Stomach (tissue), 4 donors: ENCODE measurements around the gene ADAMTS16.

Experiments
- POLR2AphosphoS5 ChIP-seq, 3 donors: sonication (generic); formaldehyde crosslinking; IDR thresholded peaks; one replicate each; pipeline ENCODE4 v1.6.1; 2016; ENCODE audit warnings: antibody characterized with exemption in 3 of 3
- TF ChIP-seq, protein P1 (sequence below), 7 experiments: fragments of 450-650 bp in 4 of 7; fragments of 200-600 bp in 3 of 7; sonication (generic) in 3 of 7; IDR thresholded peaks; one replicate each; pipeline ENCODE4 v1.5.1; 2016 to 2019; ENCODE audit warnings: antibody characterized with exemption in 7 of 7, control low read depth in 2 of 7, mild to moderate bottlenecking in 1 of 7

DNA sequence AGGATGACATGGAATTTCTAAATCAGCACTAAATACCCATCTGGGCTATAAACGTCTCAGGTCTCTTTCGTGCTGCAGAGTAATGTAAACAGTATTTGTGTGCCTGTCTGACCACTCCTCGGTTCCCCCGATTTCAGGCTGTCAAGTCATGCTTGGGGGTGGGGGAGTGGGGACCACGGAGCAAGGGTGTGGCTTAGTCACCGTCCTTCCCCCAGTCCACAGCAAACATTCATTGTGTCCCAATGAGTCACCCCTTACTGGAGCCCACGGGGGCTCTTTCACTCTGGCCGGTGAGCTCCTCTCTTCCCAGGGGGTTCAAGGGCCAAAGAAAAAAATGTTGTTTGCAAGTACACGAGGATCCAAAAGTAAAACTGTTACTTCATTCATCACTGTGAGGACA, 210.0 kb downstream of the ADAMTS16 start:
- TF ChIP-seq, protein P1, sequence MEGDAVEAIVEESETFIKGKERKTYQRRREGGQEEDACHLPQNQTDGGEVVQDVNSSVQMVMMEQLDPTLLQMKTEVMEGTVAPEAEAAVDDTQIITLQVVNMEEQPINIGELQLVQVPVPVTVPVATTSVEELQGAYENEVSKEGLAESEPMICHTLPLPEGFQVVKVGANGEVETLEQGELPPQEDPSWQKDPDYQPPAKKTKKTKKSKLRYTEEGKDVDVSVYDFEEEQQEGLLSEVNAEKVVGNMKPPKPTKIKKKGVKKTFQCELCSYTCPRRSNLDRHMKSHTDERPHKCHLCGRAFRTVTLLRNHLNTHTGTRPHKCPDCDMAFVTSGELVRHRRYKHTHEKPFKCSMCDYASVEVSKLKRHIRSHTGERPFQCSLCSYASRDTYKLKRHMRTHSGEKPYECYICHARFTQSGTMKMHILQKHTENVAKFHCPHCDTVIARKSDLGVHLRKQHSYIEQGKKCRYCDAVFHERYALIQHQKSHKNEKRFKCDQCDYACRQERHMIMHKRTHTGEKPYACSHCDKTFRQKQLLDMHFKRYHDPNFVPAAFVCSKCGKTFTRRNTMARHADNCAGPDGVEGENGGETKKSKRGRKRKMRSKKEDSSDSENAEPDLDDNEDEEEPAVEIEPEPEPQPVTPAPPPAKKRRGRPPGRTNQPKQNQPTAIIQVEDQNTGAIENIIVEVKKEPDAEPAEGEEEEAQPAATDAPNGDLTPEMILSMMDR (IDR thresholded peaks at IDR 0.05) = no peak
- no peak for TF ChIP-seq POLR2AphosphoS5 (IDR thresholded peaks at IDR 0.05)
